ENCODE measurements around the gene CAPG. TPM values are rescaled to one million over a fixed set of nuclear protein-coding genes. Genes with fewer than 3 reads are reported as not detected.
"Not testable (repeated sequence)": the region's sequence is repeated elsewhere in the genome, so short reads cannot be mapped to it uniquely, and the experiment has no call there.

The CAPG gene
- total RNA-seq, 2 donors from 2014 or later: 56.6 to 72.1 TPM

GRCh38 chr2:85378257-85378656, 31.9 kb downstream of the CAPG start:
- intact Hi-C loops (cut with DNase I): no loop called here

GRCh38 chr2:85377083-85377482, 33.1 kb downstream of the CAPG start:
- intact Hi-C loops (cut with DNase I): no loop called here
- DNase-seq (ENCODE audit: low spot score): peak; percentile 42

More at GRCh38 chr2:85378257-85378656, 31.9 kb downstream of the CAPG start:
- peak; percentile 3 for DNase-seq (ENCODE audit: low spot score)

GRCh38 chr2:85376291-85377065, 33.7 kb downstream of the CAPG start:
- intact Hi-C loops (cut with DNase I): no loop called here
- DNase-seq (ENCODE audit: low spot score): peak; percentile 30

GRCh38 chr2:85371045-85371444, 39.1 kb downstream of the CAPG start:
- DNase-seq (ENCODE audit: low spot score): no peak
- intact Hi-C loops (cut with DNase I): no loop called here

- DNase-seq (ENCODE audit: low spot score): no peak
- intact Hi-C loops (cut with DNase I): no loop called here
These were observed 40.7 kb downstream of the CAPG start for GRCh38 chr2:85369500-85369899.

- intact Hi-C loops (cut with DNase I): no loop called here
- DNase-seq (ENCODE audit: low spot score): no peak
These were observed 41.2 kb downstream of the CAPG start for GRCh38 chr2:85368921-85369320.

GRCh38 chr2:85367180-85367579, 43.0 kb downstream of the CAPG start:
- intact Hi-C loops (cut with DNase I): no loop called here
- no peak for DNase-seq (ENCODE audit: low spot score)

- DNase-seq (ENCODE audit: low spot score); intact Hi-C loops (cut with DNase I): not testable (repeated sequence)
These were observed 47.3 kb downstream of the CAPG start for GRCh38 chr2:85362653-85363387.

- intact Hi-C loops (cut with DNase I): no loop called here
- no peak for DNase-seq (ENCODE audit: low spot score)
These were observed 52.4 kb downstream of the CAPG start for GRCh38 chr2:85357736-85358135.

- intact Hi-C loops (cut with DNase I): no loop called here
- DNase-seq (ENCODE audit: low spot score): no peak
These were observed 54.0 kb downstream of the CAPG start for GRCh38 chr2:85356186-85356585.

- intact Hi-C loops (cut with DNase I): no loop called here
- DNase-seq (ENCODE audit: low spot score): no peak
These were observed 54.6 kb downstream of the CAPG start for GRCh38 chr2:85355521-85355920.

- intact Hi-C loops (cut with DNase I): no loop called here
These were observed 55.1 kb downstream of the CAPG start for GRCh38 chr2:85355073-85355410.

GRCh38 chr2:85354286-85355072, 55.7 kb downstream of the CAPG start, which contains the start of the genes ELMOD3 and RETSAT:
Gene ELMOD3, plus strand, starts transcription at chr2:85354769. Its CDS starts 2,430 bp downstream, at chr2:85357199.
Gene RETSAT, minus strand, starts transcription at chr2:85354528. Its CDS starts 21 bp downstream, at chr2:85354507.
- intact Hi-C loops (cut with DNase I): no loop called here

More at GRCh38 chr2:85355073-85355410, 55.1 kb downstream of the CAPG start:
- DNase-seq (ENCODE audit: low spot score): no peak

GRCh38 chr2:85353876-85354285, 56.3 kb downstream of the CAPG start:
- DNase-seq (ENCODE audit: low spot score): no peak
- intact Hi-C loops (cut with DNase I): no loop called here

More at GRCh38 chr2:85354286-85355072, 55.7 kb downstream of the CAPG start, which contains the start of the genes ELMOD3 and RETSAT:
- DNase-seq (ENCODE audit: low spot score): peak; percentile 98

GRCh38 chr2:85347599-85347998, 62.6 kb downstream of the CAPG start:
- intact Hi-C loops (cut with DNase I): no loop called here
- DNase-seq (ENCODE audit: low spot score): no peak

Other genes starting within 250 kb of the CAPG start
- gene TGOLN2, start 82.4 kb downstream of the CAPG start, total RNA-seq: 100 to 1,000 TPM in 1 of 2 donors, 10 to 100 TPM in 1; 87.2 to 107 TPM
- 10 to 100 TPM; 29.2 TPM for gene RETSAT, start 55.8 kb downstream of the CAPG start, total RNA-seq
- gene ELMOD3, start 55.6 kb downstream of the CAPG start, total RNA-seq: 10 to 100 TPM; 11.2 to 13.1 TPM
- gene SH2D6, start 8.3 kb upstream of the CAPG start, total RNA-seq: not detected
- 100 to 1,000 TPM; 233 to 277 TPM for gene MAT2A, start 128.8 kb upstream of the CAPG start, total RNA-seq
- gene GGCX, start 151.1 kb upstream of the CAPG start, total RNA-seq: 10 to 100 TPM; 26.3 to 31.2 TPM
- gene VAMP8, start 167.2 kb upstream of the CAPG start, total RNA-seq: 10 to 100 TPM; 29.7 to 54.9 TPM
- gene VAMP5, start 174.1 kb upstream of the CAPG start, total RNA-seq: 10 to 100 TPM; 79.9 to 96.2 TPM
- 10 to 100 TPM; 88.3 to 99.2 TPM for gene RNF181, start 185.4 kb upstream of the CAPG start, total RNA-seq
- gene TMEM150A, start 192.3 kb upstream of the CAPG start, total RNA-seq: 10 to 100 TPM; 18.3 to 18.5 TPM
- 10 to 100 TPM; 15.8 to 18.4 TPM for gene C2orf68, start 201.7 kb upstream of the CAPG start, total RNA-seq
- 10 to 100 TPM; 32.7 to 33.0 TPM for gene USP39, start 205.8 kb upstream of the CAPG start, total RNA-seq